CD4-positive, CD25-positive, alpha-beta regulatory T cell (primary cell): ENCODE data around the gene IGFBP5. TPM values are rescaled to one million over a fixed set of nuclear protein-coding genes. Genes with fewer than 3 reads are reported as not detected.
A peak's percentile ranks its signal among the peaks of the same experiment; 100 is the strongest.

ENCODE experiments used
- ATAC-seq, 2 donors: fragments of 150-1000 bp; cut with Tn5 transposase; one replicate each; pipeline ENCODE4 v1.10.0; 2021; ENCODE audit warnings: low read depth in 2 of 2, moderate number of reproducible peaks in 2 of 2, moderate library complexity in 1 of 2
- DNase-seq, 3 donors: peaks; one replicate each; pipeline versions ENCODE4 v3.0.0 to v3.0.0-alpha.2; 2012 to 2022; ENCODE audit warnings: mixed read lengths in 1 of 3
- H3K27ac ChIP-seq: one replicate; pipeline ENCODE4 v1.7.0; 2013; ENCODE audit warnings: mild to moderate bottlenecking, low read length; ENCODE audit not compliant: insufficient read depth, poor library complexity, severe bottlenecking
- H3K27me3 ChIP-seq: one replicate; pipeline ENCODE4 v1.7.0; 2013; ENCODE audit warnings: low read length; ENCODE audit not compliant: control insufficient read depth, insufficient read depth
- H3K36me3 ChIP-seq: one replicate; pipeline ENCODE4 v1.7.0; 2013; ENCODE audit warnings: mild to moderate bottlenecking, low read length, moderate library complexity; ENCODE audit not compliant: control insufficient read depth, insufficient read depth
- H3K4me1 ChIP-seq: 2 replicates; pipeline ENCODE4 v1.7.0; 2013; ENCODE audit warnings: mild to moderate bottlenecking, low read length; ENCODE audit not compliant: insufficient read depth, control insufficient read depth, poor library complexity, severe bottlenecking
- H3K4me3 ChIP-seq: one replicate; pipeline ENCODE4 v1.7.0; 2013; ENCODE audit warnings: low read depth, mild to moderate bottlenecking, low read length, moderate library complexity
- H3K9me3 ChIP-seq, 2 experiments: 1 replicate in 1 of 2; 2 replicates in 1 of 2; pipeline ENCODE4 v1.7.0; 2013; ENCODE audit warnings: low read length in 2 of 2, mild to moderate bottlenecking in 1 of 2, moderate library complexity in 1 of 2; ENCODE audit not compliant: control insufficient read depth in 2 of 2
- H3K27ac Mint-ChIP-seq, 3 donors: one replicate each; pipeline ENCODE4 v1.8.0; 2020 to 2022; ENCODE audit warnings: mild to moderate bottlenecking in 3 of 3, mixed read lengths in 3 of 3, moderate library complexity in 2 of 3
- H3K27me3 Mint-ChIP-seq: one replicate; pipeline ENCODE4 v1.8.0; 2022; ENCODE audit warnings: mild to moderate bottlenecking, mixed read lengths
- H3K36me3 Mint-ChIP-seq: one replicate; pipeline ENCODE4 v1.8.0; 2020; ENCODE audit warnings: mixed read lengths
- H3K4me1 Mint-ChIP-seq, 4 donors: one replicate each; pipeline ENCODE4 v1.8.0; 2020 to 2022; ENCODE audit warnings: mixed read lengths in 4 of 4, mild to moderate bottlenecking in 1 of 4
- H3K4me3 Mint-ChIP-seq, 4 donors: one replicate each; pipeline ENCODE4 v1.8.0; 2020 to 2022; ENCODE audit warnings: mild to moderate bottlenecking in 4 of 4, mixed read lengths in 4 of 4, moderate library complexity in 3 of 4
- H3K9me3 Mint-ChIP-seq, 7 donors: one replicate each; pipeline ENCODE4 v1.8.0; 2020 to 2022; ENCODE audit warnings: mixed read lengths in 7 of 7, mild to moderate bottlenecking in 3 of 7, moderate library complexity in 2 of 7
- polyA plus RNA-seq, 4 donors: library from polyadenylated mRNA; unstranded; fragments of 300-500 nt; fragmentation: Illumina TruSeq; gene quantifications; one replicate each; pipeline ENCODE4 v1.2.3, GENCODE V29; 2021
- total RNA-seq: library from RNA; stranded (reverse); gene quantifications from one replicate; pipeline ENCODE4 v1.2.3, GENCODE V29; 2022

IGFBP5 gene
- total RNA-seq (0.05 TPM), polyA plus RNA-seq (not detected)

GRCh38 chr2:216695401-216695821, at the start of gene IGFBP5:
Gene IGFBP5, minus strand, starts transcription at chr2:216695549. Its CDS starts 774 bp downstream, at chr2:216694775.
- Mint-ChIP-seq H3K4me1 (peaks cover 4 to 28% (median 10%) of the 10 kb centered on the region in 4 donors), H3K4me3 (peak within 1 kb of the TSS in 1 of 4 donors; percentile 24), H3K36me3 (no peaks in the 10 kb centered on the region), H3K27me3 (peaks cover 77% of the 10 kb centered on the region), H3K27ac (no peak within 1 kb of the TSS), H3K9me3 (peaks cover 0 to 2% (median 0%) of the 10 kb centered on the region in 7 donors)
- Histone ChIP-seq H3K36me3 (no peaks in the 10 kb centered on the region), H3K27me3 (peaks cover 30% of the 10 kb centered on the region), H3K4me3 (no peak within 1 kb of the TSS), H3K9me3 (no peaks in the 10 kb centered on the region), H3K27ac (no peak within 1 kb of the TSS), H3K4me1 (peaks cover 26% of the 10 kb centered on the region)
- ATAC-seq (no peak), DNase-seq (no peak)

- no peak overlapping the region for H3K27ac ChIP-seq
- peaks cover 0 to 3% (median 0%) of the 10 kb centered on the region in 7 donors for H3K9me3 Mint-ChIP-seq
- no peaks in the 10 kb centered on the region for H3K4me1 Mint-ChIP-seq
- no peak overlapping the region for H3K4me3 ChIP-seq
- H3K9me3 ChIP-seq, result no peaks in the 10 kb centered on the region
- H3K27me3 ChIP-seq, result no peaks in the 10 kb centered on the region
- ATAC-seq (no peak), DNase-seq (no peak)
- H3K36me3 Mint-ChIP-seq, result no peaks in the 10 kb centered on the region
- H3K27ac Mint-ChIP-seq, result no peak overlapping the region
- H3K4me1 ChIP-seq, result no peaks in the 10 kb centered on the region
- no peaks in the 10 kb centered on the region for H3K36me3 ChIP-seq
- H3K27me3 Mint-ChIP-seq, result peaks cover 5% of the 10 kb centered on the region
- no peak overlapping the region for H3K4me3 Mint-ChIP-seq
Observed at GRCh38 chr2:216743781-216744180, 48.4 kb upstream of the IGFBP5 start.

GRCh38 chr2:216742411-216742810, 47.1 kb upstream of the IGFBP5 start:
- no peaks in the 10 kb centered on the region for H3K4me1 Mint-ChIP-seq
- no peak overlapping the region for H3K27ac ChIP-seq
- peaks cover 0 to 3% (median 0%) of the 10 kb centered on the region in 7 donors for H3K9me3 Mint-ChIP-seq
- H3K27me3 ChIP-seq, result no peaks in the 10 kb centered on the region
- ATAC-seq, result no peak
- peaks cover 5% of the 10 kb centered on the region for H3K27me3 Mint-ChIP-seq
- no peak overlapping the region for H3K27ac Mint-ChIP-seq
- H3K4me1 ChIP-seq, result no peaks in the 10 kb centered on the region
- H3K36me3 Mint-ChIP-seq, result no peaks in the 10 kb centered on the region
- no peaks in the 10 kb centered on the region for H3K9me3 ChIP-seq
- no peak overlapping the region for H3K4me3 ChIP-seq
- no peak overlapping the region for H3K4me3 Mint-ChIP-seq
- no peaks in the 10 kb centered on the region for H3K36me3 ChIP-seq
- no peak for DNase-seq

- Mint-ChIP-seq H3K4me3 (no peak overlapping the region), H3K27me3 (peaks cover 10% of the 10 kb centered on the region)
Observed at GRCh38 chr2:216741223-216741593, 45.9 kb upstream of the IGFBP5 start.

GRCh38 chr2:216740557-216741222, 45.3 kb upstream of the IGFBP5 start:
- no peak for DNase-seq
- no peaks in the 10 kb centered on the region for H3K4me1 Mint-ChIP-seq
- H3K4me3 Mint-ChIP-seq, result no peak overlapping the region
- no peak overlapping the region for H3K27ac ChIP-seq
- H3K4me1 ChIP-seq, result no peaks in the 10 kb centered on the region
- H3K4me3 ChIP-seq, result no peak overlapping the region
- no peaks in the 10 kb centered on the region for H3K36me3 ChIP-seq
- H3K27ac Mint-ChIP-seq, result no peak overlapping the region
- no peaks in the 10 kb centered on the region for H3K36me3 Mint-ChIP-seq
- H3K27me3 Mint-ChIP-seq, result peaks cover 15% of the 10 kb centered on the region
- H3K27me3 ChIP-seq, result no peaks in the 10 kb centered on the region
- H3K9me3 Mint-ChIP-seq, result peaks cover 0 to 2% (median 0%) of the 10 kb centered on the region in 7 donors
- H3K9me3 ChIP-seq, result no peaks in the 10 kb centered on the region
- ATAC-seq, result no peak

More at GRCh38 chr2:216741223-216741593, 45.9 kb upstream of the IGFBP5 start:
- Histone ChIP-seq H3K9me3 (no peaks in the 10 kb centered on the region), H3K27ac (no peak overlapping the region), H3K36me3 (no peaks in the 10 kb centered on the region), H3K4me3 (no peak overlapping the region), H3K27me3 (no peaks in the 10 kb centered on the region), H3K4me1 (no peaks in the 10 kb centered on the region)
- no peak for ATAC-seq
- no peaks in the 10 kb centered on the region for H3K36me3 Mint-ChIP-seq
- H3K9me3 Mint-ChIP-seq, result peaks cover 0 to 2% (median 0%) of the 10 kb centered on the region in 7 donors
- no peak for DNase-seq
- no peak overlapping the region for H3K27ac Mint-ChIP-seq
- H3K4me1 Mint-ChIP-seq, result no peaks in the 10 kb centered on the region

- DNase-seq, result no peak
- Histone ChIP-seq H3K27me3 (no peaks in the 10 kb centered on the region), H3K27ac (no peak overlapping the region), H3K4me3 (no peak overlapping the region), H3K36me3 (no peaks in the 10 kb centered on the region), H3K4me1 (no peaks in the 10 kb centered on the region), H3K9me3 (no peaks in the 10 kb centered on the region)
- Mint-ChIP-seq H3K36me3 (no peaks in the 10 kb centered on the region), H3K27me3 (peaks cover 15% of the 10 kb centered on the region), H3K4me3 (no peak overlapping the region), H3K27ac (no peak overlapping the region), H3K4me1 (no peaks in the 10 kb centered on the region), H3K9me3 (peaks cover 0 to 2% (median 0%) of the 10 kb centered on the region in 7 donors)
- no peak for ATAC-seq
Observed at GRCh38 chr2:216739035-216739434, 43.7 kb upstream of the IGFBP5 start.

GRCh38 chr2:216737676-216738075, 42.3 kb upstream of the IGFBP5 start:
- H3K36me3 Mint-ChIP-seq, result no peaks in the 10 kb centered on the region

GRCh38 chr2:216736326-216736725, 41.0 kb upstream of the IGFBP5 start:
- no peaks in the 10 kb centered on the region for H3K4me1 ChIP-seq
- peaks cover 10% of the 10 kb centered on the region for H3K27me3 Mint-ChIP-seq
- no peak for ATAC-seq
- no peaks in the 10 kb centered on the region for H3K36me3 ChIP-seq
- no peak overlapping the region for H3K4me3 Mint-ChIP-seq
- no peaks in the 10 kb centered on the region for H3K4me1 Mint-ChIP-seq
- H3K27ac ChIP-seq, result no peak overlapping the region
- H3K27ac Mint-ChIP-seq, result no peak overlapping the region
- no peak overlapping the region for H3K4me3 ChIP-seq
- no peaks in the 10 kb centered on the region for H3K9me3 ChIP-seq
- H3K36me3 Mint-ChIP-seq, result no peaks in the 10 kb centered on the region
- H3K9me3 Mint-ChIP-seq, result peaks cover 0 to 2% (median 0%) of the 10 kb centered on the region in 7 donors
- no peaks in the 10 kb centered on the region for H3K27me3 ChIP-seq
- no peak for DNase-seq

More at GRCh38 chr2:216737676-216738075, 42.3 kb upstream of the IGFBP5 start:
- Histone ChIP-seq H3K36me3 (no peaks in the 10 kb centered on the region), H3K27me3 (no peaks in the 10 kb centered on the region), H3K27ac (no peak overlapping the region), H3K9me3 (no peaks in the 10 kb centered on the region), H3K4me3 (no peak overlapping the region), H3K4me1 (no peaks in the 10 kb centered on the region)
- Mint-ChIP-seq H3K27me3 (peaks cover 10% of the 10 kb centered on the region), H3K27ac (no peak overlapping the region), H3K4me1 (no peaks in the 10 kb centered on the region), H3K9me3 (peaks cover 0 to 2% (median 0%) of the 10 kb centered on the region in 7 donors), H3K4me3 (no peak overlapping the region)
- ATAC-seq (no peak), DNase-seq (no peak)
